Measurements from ENCODE around the gene INTS13. TPM values are rescaled to one million over a fixed set of nuclear protein-coding genes. Genes with fewer than 3 reads are reported as not detected.

Gene INTS13
- total and polyA plus RNA-seq, 2 of the 13 experiments (the other 11 are each of a cell fraction or from before 2014, with no cell fraction given) = 16.3 to 43.7 TPM

DNA sequence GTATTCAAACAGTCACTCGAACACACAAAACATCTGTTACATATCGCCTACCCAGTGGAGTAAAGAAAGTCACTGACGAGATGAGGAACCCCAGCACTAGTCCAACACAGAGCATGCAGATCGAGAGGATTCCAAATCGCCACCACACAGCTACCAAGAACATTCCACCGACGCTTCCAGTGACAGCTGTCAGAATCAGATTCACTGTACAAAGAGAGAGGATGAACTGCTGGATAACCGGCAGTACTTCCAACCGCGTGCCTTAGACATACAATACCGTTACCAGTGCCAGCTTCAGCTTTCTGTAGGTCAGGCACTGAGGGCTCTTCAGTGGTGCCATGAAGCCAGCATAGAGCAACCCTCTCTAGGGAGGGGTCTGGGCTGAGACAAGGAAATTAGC lies 42.0 kb upstream of the INTS13 start:
- 96% methylated on average over 11 of the region's 11 CpGs for WGBS (ENCODE audit: low lambda C conversion rate)
- FAIRE-seq = no peak
- no TSS peak for BruUV-seq (replicated peaks)
- H3K4me1 ChIP-seq (ENCODE audit: insufficient read depth, low read length) = no peaks in the 10 kb centered on the region
- no peak overlapping the region for H3K4me2 ChIP-seq (ENCODE audit: low read depth, low read length)
- ChIA-PET CTCF (ENCODE audit: low intra/inter-chr PET ratio, low total read pairs) (no interaction called here), POLR2A (no interaction called here)
- H3K79me2 ChIP-seq (ENCODE audit: insufficient read depth, low read length) = no peaks in the 10 kb centered on the region
- H3K27me3 ChIP-seq (ENCODE audit: control insufficient read depth in 1 of 2, insufficient read depth in 2 of 2, low read length in 2 of 2) = no peaks in the 10 kb centered on the region
- H4K20me1 ChIP-seq (ENCODE audit: insufficient read depth, low read length) = no peaks in the 10 kb centered on the region
- TF ChIP-seq TAF15 (IDR thresholded peaks at IDR 0.05; ENCODE audit: low read depth, low read length, poor library complexity, severe bottlenecking) (no peak), KAT7 (CRISPR knock-in tag; IDR thresholded peaks at IDR 0.05; ENCODE audit: borderline replicate concordance) (no peak), TCF7 (IDR thresholded peaks at IDR 0.05; ENCODE audit: low read depth) (no peak), ZNF615 (CRISPR knock-in tag; IDR thresholded peaks at IDR 0.05; ENCODE audit: borderline replicate concordance) (no peak), ZNF460 (CRISPR knock-in tag; IDR thresholded peaks at IDR 0.05; ENCODE audit: borderline replicate concordance) (no peak), SP1 (IDR thresholded peaks at IDR 0.05) (no peak), SP1 (CRISPR knock-in tag; IDR thresholded peaks at IDR 0.05) (no peak)
- no peak overlapping the region for H3K27ac ChIP-seq (ENCODE audit: extremely low read length, insufficient read depth, low read length)
- no peak overlapping the region for H2AFZ ChIP-seq (ENCODE audit: low read length)
- H3K9ac ChIP-seq (ENCODE audit: insufficient read depth, low read depth, low read length) = no peak overlapping the region
- intact Hi-C loops (cut with micrococcal nuclease; ENCODE audit: unreplicated experiment) = no loop called here
- in situ Hi-C loops (cut with HindIII; ENCODE audit: extremely low pct_ligation_motif_present, low pct_unique_long_range_greater_than_20kb) = no loop called here
- H3K9me3 ChIP-seq (ENCODE audit: low read length) = no peaks in the 10 kb centered on the region
- ATAC-seq = no peak
- no peak for DNase-seq (ENCODE audit: low spot score)
- no peak overlapping the region for H3K4me3 ChIP-seq (replicated peaks in 1 of 3; ENCODE audit: insufficient read depth in 1 of 3, low read depth in 2 of 3, low read length in 3 of 3)
- H3K36me3 ChIP-seq (replicated peaks in 1 of 2; ENCODE audit: control insufficient read depth in 1 of 2, insufficient read depth in 2 of 2, low read length in 2 of 2) = peaks cover 11 to 40% of the 10 kb centered on the region in 2 experiments

- Histone ChIP-seq H3K27me3 (ENCODE audit: control insufficient read depth in 1 of 2, insufficient read depth in 2 of 2, low read length in 2 of 2) (no peaks in the 10 kb centered on the region), H2AFZ (ENCODE audit: low read length) (no peak overlapping the region), H3K4me3 (replicated peaks in 1 of 3; ENCODE audit: insufficient read depth in 1 of 3, low read depth in 2 of 3, low read length in 3 of 3) (no peak overlapping the region), H3K36me3 (replicated peaks in 1 of 2; ENCODE audit: control insufficient read depth in 1 of 2, insufficient read depth in 2 of 2, low read length in 2 of 2) (peaks cover 11 to 42% of the 10 kb centered on the region in 2 experiments), H3K9ac (ENCODE audit: insufficient read depth, low read depth, low read length) (no peak overlapping the region), H3K4me1 (ENCODE audit: insufficient read depth, low read length) (no peaks in the 10 kb centered on the region), H4K20me1 (ENCODE audit: insufficient read depth, low read length) (no peaks in the 10 kb centered on the region), H3K27ac (ENCODE audit: extremely low read length, insufficient read depth, low read length) (no peak overlapping the region), H3K4me2 (ENCODE audit: low read depth, low read length) (no peak overlapping the region), H3K9me3 (ENCODE audit: low read length) (no peaks in the 10 kb centered on the region), H3K79me2 (ENCODE audit: insufficient read depth, low read length) (no peaks in the 10 kb centered on the region)
- intact Hi-C loops (cut with micrococcal nuclease; ENCODE audit: unreplicated experiment) = no loop called here
- CTCF ChIA-PET (ENCODE audit: low intra/inter-chr PET ratio, low total read pairs) = no interaction called here
- 100% methylated on average over 1 of the region's 1 CpG for WGBS (ENCODE audit: low lambda C conversion rate)
- TF ChIP-seq SRY (CRISPR knock-in tag; IDR thresholded peaks at IDR 0.05) = no peak
- no peak for TF ChIP-seq ZNF816 (CRISPR knock-in tag; IDR thresholded peaks at IDR 0.05; ENCODE audit: borderline replicate concordance)
- TF ChIP-seq, protein P1, sequence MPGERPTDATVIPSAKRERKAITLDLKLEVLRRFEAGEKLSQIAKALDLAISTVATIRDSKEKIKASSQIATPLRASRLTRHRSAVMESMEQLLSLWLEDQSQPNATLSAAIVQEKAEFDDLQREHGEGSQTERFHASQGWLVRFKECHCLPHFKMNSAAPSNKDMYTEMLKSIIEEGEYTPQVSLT (CRISPR knock-in tag; IDR thresholded peaks at IDR 0.05; ENCODE audit: borderline replicate concordance, low read depth) = no peak
- no peak for TF ChIP-seq ZNF552 (CRISPR knock-in tag; IDR thresholded peaks at IDR 0.05; ENCODE audit: borderline replicate concordance)
- no peak for TF ChIP-seq SNAPC5 (CRISPR knock-in tag; IDR thresholded peaks at IDR 0.05; ENCODE audit: borderline replicate concordance)
- no peak for TF ChIP-seq ZSCAN9 (CRISPR knock-in tag; IDR thresholded peaks at IDR 0.05; ENCODE audit: borderline replicate concordance)
- no peak for TF ChIP-seq E2F1 (CRISPR knock-in tag; IDR thresholded peaks at IDR 0.05)
- TF ChIP-seq HCFC1 (IDR thresholded peaks at IDR 0.05; ENCODE audit: low read depth, low read length) = no peak
- TF ChIP-seq ZNF780A (CRISPR knock-in tag; IDR thresholded peaks at IDR 0.05) = no peak
- TF ChIP-seq ZBTB20 (CRISPR knock-in tag; IDR thresholded peaks at IDR 0.05; ENCODE audit: borderline replicate concordance, low read depth) = no peak
- no peak for TF ChIP-seq ZNF772 (CRISPR knock-in tag; IDR thresholded peaks at IDR 0.05)
- POLR2A ChIA-PET = no interaction called here
- no TSS peak for BruUV-seq (replicated peaks)
- ATAC-seq (no peak), DNase-seq (ENCODE audit: low spot score) (no peak), FAIRE-seq (no peak)
- in situ Hi-C loops (cut with HindIII; ENCODE audit: extremely low pct_ligation_motif_present, low pct_unique_long_range_greater_than_20kb) = no loop called here
These were observed 41.0 kb upstream of the INTS13 start for GRCh38 chr12:26978801-26979200.

Data from HepG2 (cell line).